ENCODE results near the gene SH3BP1. TPM values are rescaled to one million over a fixed set of nuclear protein-coding genes. Genes with fewer than 3 reads are reported as not detected.
"Not testable (repeated sequence)": the region's sequence is repeated elsewhere in the genome, so short reads cannot be mapped to it uniquely, and the experiment has no call there.

SH3BP1 gene
- total RNA-seq, 5 donors from 2014 or later (not counting 1 experiment from before 2014, with no cell fraction given), result 91.3 to 111 (median 93.6) TPM

GRCh38 chr22:37601540-37602442 is 37.7 kb upstream of the SH3BP1 start:
- peaks cover 30 to 42% (median 37%) of the 10 kb centered on the region in 3 donors for H3K4me1 Mint-ChIP-seq
- Histone ChIP-seq H3K9me3 (no peaks in the 10 kb centered on the region), H3K27me3 (replicated peaks in 1 of 2; ENCODE audit: control insufficient read depth in 2 of 2, extremely low read depth in 1 of 2, insufficient read depth in 2 of 2, low read length in 1 of 2) (peaks cover 0 to 6% of the 10 kb centered on the region in 2 experiments), H3K27ac (ENCODE audit: low read length) (no peak overlapping the region), H3K4me1 (ENCODE audit: control insufficient read depth in 1 of 2, extremely low read depth in 1 of 2, insufficient read depth in 2 of 2, low read length in 2 of 2) (peaks cover 20 to 33% of the 10 kb centered on the region in 2 experiments), H3K4me3 (ENCODE audit: control insufficient read depth in 1 of 2, extremely low read depth in 1 of 2, low read length in 1 of 2) (no peak overlapping the region), H3K36me3 (ENCODE audit: control insufficient read depth in 2 of 2, extremely low read depth in 1 of 2, insufficient read depth in 1 of 2, low read length in 1 of 2) (no peaks in the 10 kb centered on the region)
- POLR2A ChIA-PET, result interaction anchor here in 1 of 2 donors (0.5 kb wide), 1 partner anchor 47 kb away, joined by 7 read pairs; no protein-coding TSS in a partner anchor
- ATAC-seq (replicated peaks in 1 of 4) (no peak), DNase-seq (no peak)
- H3K36me3 Mint-ChIP-seq, result no peaks in the 10 kb centered on the region
- WGBS (ENCODE audit: insufficient coverage), result 77% methylated on average over 9 of the region's 14 CpGs
- peak overlapping the region in 1 of 2 donors; percentile 36 for H3K27ac Mint-ChIP-seq
- no peak overlapping the region for H3K4me3 Mint-ChIP-seq
- H3K9me3 Mint-ChIP-seq, result no peaks in the 10 kb centered on the region
- no peaks in the 10 kb centered on the region for H3K27me3 Mint-ChIP-seq
- CTCF ChIA-PET, result interaction anchor here in 1 of 2 donors (0.6 to 0.8 kb wide), 2 partner anchors 10 to 720 kb away, joined by 3 to 4 read pairs; no protein-coding TSS in a partner anchor

- H3K36me3 ChIP-seq (ENCODE audit: control insufficient read depth in 2 of 2, extremely low read depth in 1 of 2, insufficient read depth in 1 of 2, low read length in 1 of 2); ATAC-seq (replicated peaks in 1 of 4); H3K27me3 Mint-ChIP-seq; H3K9me3 ChIP-seq; H3K27ac ChIP-seq (ENCODE audit: low read length); H3K36me3 Mint-ChIP-seq; H3K27me3 ChIP-seq (replicated peaks in 1 of 2; ENCODE audit: control insufficient read depth in 2 of 2, extremely low read depth in 1 of 2, insufficient read depth in 2 of 2, low read length in 1 of 2); H3K4me3 ChIP-seq (ENCODE audit: control insufficient read depth in 1 of 2, extremely low read depth in 1 of 2, low read length in 1 of 2); H3K9me3 Mint-ChIP-seq; H3K4me3 Mint-ChIP-seq; POLR2A ChIA-PET; DNase-seq: not testable (repeated sequence)
- CTCF ChIA-PET, result interaction anchor here in 1 of 2 donors (0.8 kb wide), 1 partner anchor 10 kb away, joined by 3 read pairs; no protein-coding TSS in a partner anchor
- WGBS (ENCODE audit: insufficient coverage), result 92% methylated on average over 5 of the region's 5 CpGs
- H3K27ac Mint-ChIP-seq, result peak overlapping the region in 1 of 2 donors; percentile 61
- H3K4me1 ChIP-seq (ENCODE audit: control insufficient read depth in 1 of 2, extremely low read depth in 1 of 2, insufficient read depth in 2 of 2, low read length in 2 of 2), result peaks cover 24 to 42% of the 10 kb centered on the region in 2 experiments
- peaks cover 39 to 51% (median 46%) of the 10 kb centered on the region in 3 donors for H3K4me1 Mint-ChIP-seq
These were observed 36.8 kb upstream of the SH3BP1 start for GRCh38 chr22:37602546-37603277.

- no peaks in the 10 kb centered on the region for H3K36me3 ChIP-seq (ENCODE audit: control insufficient read depth in 2 of 2, extremely low read depth in 1 of 2, insufficient read depth in 1 of 2, low read length in 1 of 2)
- no peak overlapping the region for H3K27ac ChIP-seq (ENCODE audit: low read length)
- H3K4me1 ChIP-seq (ENCODE audit: control insufficient read depth in 1 of 2, extremely low read depth in 1 of 2, insufficient read depth in 2 of 2, low read length in 2 of 2), result peaks cover 28 to 49% of the 10 kb centered on the region in 2 experiments
- ATAC-seq (replicated peaks in 1 of 4) (no peak), DNase-seq (no peak)
- Mint-ChIP-seq H3K27me3 (no peaks in the 10 kb centered on the region), H3K4me3 (peak overlapping the region in 2 of 3 donors; percentile 6 to 69), H3K36me3 (no peaks in the 10 kb centered on the region), H3K27ac (no peak overlapping the region), H3K9me3 (no peaks in the 10 kb centered on the region), H3K4me1 (peaks cover 45 to 58% (median 55%) of the 10 kb centered on the region in 3 donors)
- WGBS (ENCODE audit: insufficient coverage), result 93% methylated on average over 3 of the region's 6 CpGs
- H3K27me3 ChIP-seq (replicated peaks in 1 of 2; ENCODE audit: control insufficient read depth in 2 of 2, extremely low read depth in 1 of 2, insufficient read depth in 2 of 2, low read length in 1 of 2), result peaks cover 0 to 4% of the 10 kb centered on the region in 2 experiments
- ChIA-PET CTCF (interaction anchor here (0.7 to 5.8 kb wide), 6 partner anchors 11 to 345 kb away, joined by 4 to 59 read pairs (median 7); no protein-coding TSS in a partner anchor), POLR2A (interaction anchor here in 1 of 2 donors (0.6 to 0.7 kb wide), 3 partner anchors 12 to 184 kb away, joined by 3 to 6 read pairs (median 4); no protein-coding TSS in a partner anchor)
- no peak overlapping the region for H3K4me3 ChIP-seq (ENCODE audit: control insufficient read depth in 1 of 2, extremely low read depth in 1 of 2, low read length in 1 of 2)
- H3K9me3 ChIP-seq, result no peaks in the 10 kb centered on the region
These were observed 35.4 kb upstream of the SH3BP1 start for GRCh38 chr22:37604074-37604473.

- Histone ChIP-seq H3K27ac (ENCODE audit: low read length) (peak overlapping the region; percentile 66), H3K4me1 (ENCODE audit: control insufficient read depth in 1 of 2, extremely low read depth in 1 of 2, insufficient read depth in 2 of 2, low read length in 2 of 2) (peaks cover 34 to 57% of the 10 kb centered on the region in 2 experiments), H3K4me3 (ENCODE audit: control insufficient read depth in 1 of 2, extremely low read depth in 1 of 2, low read length in 1 of 2) (peak overlapping the region in 1 of 2 donors; percentile 12), H3K27me3 (replicated peaks in 1 of 2; ENCODE audit: control insufficient read depth in 2 of 2, extremely low read depth in 1 of 2, insufficient read depth in 2 of 2, low read length in 1 of 2) (peaks cover 0 to 4% of the 10 kb centered on the region in 2 experiments), H3K9me3 (no peaks in the 10 kb centered on the region), H3K36me3 (ENCODE audit: control insufficient read depth in 2 of 2, extremely low read depth in 1 of 2, insufficient read depth in 1 of 2, low read length in 1 of 2) (no peaks in the 10 kb centered on the region)
- ChIA-PET CTCF (interaction anchor here (0.5 to 5.8 kb wide), 5 partner anchors 12 to 311 kb away, joined by 3 to 59 read pairs (median 5); partner anchors contain the start of gene PDXP (in 1 of the 2)), POLR2A (no interaction called here)
- H3K9me3 Mint-ChIP-seq, result no peaks in the 10 kb centered on the region
- H3K4me3 Mint-ChIP-seq, result peak overlapping the region; percentile 46 to 69 (median 55)
- H3K36me3 Mint-ChIP-seq, result no peaks in the 10 kb centered on the region
- 0% methylated on average over 3 of the region's 5 CpGs for WGBS (ENCODE audit: insufficient coverage)
- ATAC-seq (replicated peaks in 1 of 4), result peak; percentile 22 to 45 (median 32)
- H3K27ac Mint-ChIP-seq, result peak overlapping the region; percentile 79 to 85
- H3K4me1 Mint-ChIP-seq, result peaks cover 52 to 66% (median 63%) of the 10 kb centered on the region in 3 donors
- peak; percentile 38 to 84 (median 60) for DNase-seq
- H3K27me3 Mint-ChIP-seq, result no peaks in the 10 kb centered on the region
These were observed 34.6 kb upstream of the SH3BP1 start for GRCh38 chr22:37604875-37605274.

GRCh38 chr22:37607010-37607934 is 32.2 kb upstream of the SH3BP1 start:
- H3K27me3 Mint-ChIP-seq, result no peaks in the 10 kb centered on the region
- WGBS (ENCODE audit: insufficient coverage), result 0% methylated on average over 14 of the region's 44 CpGs

More at GRCh38 chr22:37607010-37607934, 32.2 kb upstream of the SH3BP1 start:
- Histone ChIP-seq H3K9me3 (no peaks in the 10 kb centered on the region), H3K27ac (ENCODE audit: low read length) (peak overlapping the region; percentile 99), H3K4me3 (ENCODE audit: control insufficient read depth in 1 of 2, extremely low read depth in 1 of 2, low read length in 1 of 2) (peak overlapping the region; percentile 46 to 48), H3K27me3 (replicated peaks in 1 of 2; ENCODE audit: control insufficient read depth in 2 of 2, extremely low read depth in 1 of 2, insufficient read depth in 2 of 2, low read length in 1 of 2) (peaks cover 0 to under 1% of the 10 kb centered on the region in 2 experiments), H3K4me1 (ENCODE audit: control insufficient read depth in 1 of 2, extremely low read depth in 1 of 2, insufficient read depth in 2 of 2, low read length in 2 of 2) (peaks cover 39 to 76% of the 10 kb centered on the region in 2 experiments), H3K36me3 (ENCODE audit: control insufficient read depth in 2 of 2, extremely low read depth in 1 of 2, insufficient read depth in 1 of 2, low read length in 1 of 2) (no peaks in the 10 kb centered on the region)
- DNase-seq (peak; percentile 67 to 95 (median 85)), ATAC-seq (replicated peaks in 1 of 4) (peak; percentile 13 to 20 (median 19))
- peak overlapping the region; percentile 95 to 98 for H3K27ac Mint-ChIP-seq
- ChIA-PET CTCF (interaction anchor here (0.7 to 5.8 kb wide), 27 partner anchors 10 to 1162 kb away, joined by 3 to 59 read pairs (median 4); partner anchors contain the start of genes MFNG (in 1 of the 2), NOL12 (in 1 of the 2), PDXP (in 1 of the 2) and RAC2 (in 1 of the 2)), POLR2A (interaction anchor here (0.6 to 1.2 kb wide), 3 partner anchors 15 to 683 kb away, joined by 4 to 6 read pairs (median 4); no protein-coding TSS in a partner anchor)
- H3K36me3 Mint-ChIP-seq, result no peaks in the 10 kb centered on the region
- H3K4me1 Mint-ChIP-seq, result peaks cover 63 to 68% (median 66%) of the 10 kb centered on the region in 3 donors
- peak overlapping the region; percentile 89 for H3K4me3 Mint-ChIP-seq
- H3K9me3 Mint-ChIP-seq, result no peaks in the 10 kb centered on the region

Data from T-cell (primary cell).